Measurements from ENCODE around the gene SPTBN1. TPM values are rescaled to one million over a fixed set of nuclear protein-coding genes. Genes with fewer than 3 reads are reported as not detected.
A peak's percentile ranks its signal among the peaks of the same experiment; 100 is the strongest.

SPTBN1 gene
- total RNA-seq, 2 experiments from 2014 or later: 103 to 107 TPM

GRCh38 chr2:54639609-54640008 lies 183.5 kb downstream of the SPTBN1 start:
- no peak for DNase-seq
- CTCF ChIA-PET: interaction anchor here (0.6 to 2.0 kb wide), 2 partner anchors 41 to 65 kb away, joined by 3 to 5 read pairs; no protein-coding TSS in a partner anchor
- H3K4me1 Mint-ChIP-seq (ENCODE audit: low read depth): peaks cover 27% of the 10 kb centered on the region
- H3K4me3 Mint-ChIP-seq: no peak overlapping the region
- H3K27me3 Mint-ChIP-seq (ENCODE audit: low read depth): no peaks in the 10 kb centered on the region
- H3K36me3 Mint-ChIP-seq (ENCODE audit: low read depth): peaks cover 40% of the 10 kb centered on the region
- intact Hi-C loops (cut with micrococcal nuclease): no loop called here
- H3K27ac Mint-ChIP-seq: peak overlapping the region; percentile 50
- no peaks in the 10 kb centered on the region for H3K9me3 Mint-ChIP-seq

DNA sequence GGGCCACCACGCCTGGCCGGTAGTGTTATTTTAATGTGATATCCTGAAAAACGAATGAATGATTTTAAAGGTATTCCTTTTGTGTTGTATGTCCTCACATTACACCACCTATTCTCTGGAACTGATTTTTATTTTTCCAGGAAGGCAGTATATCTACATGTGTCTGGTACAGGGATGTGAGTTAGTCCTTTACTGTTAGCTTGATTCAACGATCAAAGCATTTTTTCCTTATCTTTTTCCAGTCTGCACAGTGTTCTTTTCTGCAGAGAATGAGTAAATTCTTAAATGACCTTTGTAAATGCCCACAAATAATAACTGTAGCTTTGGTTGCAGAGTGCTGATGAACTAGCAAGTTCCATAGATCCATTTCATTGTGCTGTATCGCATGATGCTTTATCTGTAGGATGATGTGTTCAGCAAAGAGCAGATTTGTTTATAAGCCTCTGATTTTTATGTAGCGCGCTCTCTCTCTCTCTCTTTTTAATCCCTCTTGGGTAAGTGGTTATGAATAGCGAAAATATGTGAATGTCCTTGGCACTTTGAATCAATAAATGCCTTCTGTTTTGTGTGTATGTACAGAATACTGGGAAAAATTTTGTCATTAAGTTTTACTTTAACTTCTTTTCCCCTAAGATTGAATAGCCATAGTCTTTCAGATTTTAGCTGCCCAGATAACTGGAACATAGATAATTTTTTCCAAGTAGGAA lies 184.9 kb downstream of the SPTBN1 start:
- H3K9me3 Mint-ChIP-seq: no peaks in the 10 kb centered on the region
- intact Hi-C loops (cut with micrococcal nuclease): no loop called here
- DNase-seq: no peak
- peaks cover 38% of the 10 kb centered on the region for H3K36me3 Mint-ChIP-seq (ENCODE audit: low read depth)
- H3K4me1 Mint-ChIP-seq (ENCODE audit: low read depth): peaks cover 17% of the 10 kb centered on the region
- CTCF ChIA-PET: interaction anchor here (0.8 to 1.2 kb wide), 3 partner anchors 24 to 118 kb away, joined by 3 read pairs; no protein-coding TSS in a partner anchor
- H3K27me3 Mint-ChIP-seq (ENCODE audit: low read depth): no peaks in the 10 kb centered on the region
- no peak overlapping the region for H3K4me3 Mint-ChIP-seq
- H3K27ac Mint-ChIP-seq: no peak overlapping the region

DNA sequence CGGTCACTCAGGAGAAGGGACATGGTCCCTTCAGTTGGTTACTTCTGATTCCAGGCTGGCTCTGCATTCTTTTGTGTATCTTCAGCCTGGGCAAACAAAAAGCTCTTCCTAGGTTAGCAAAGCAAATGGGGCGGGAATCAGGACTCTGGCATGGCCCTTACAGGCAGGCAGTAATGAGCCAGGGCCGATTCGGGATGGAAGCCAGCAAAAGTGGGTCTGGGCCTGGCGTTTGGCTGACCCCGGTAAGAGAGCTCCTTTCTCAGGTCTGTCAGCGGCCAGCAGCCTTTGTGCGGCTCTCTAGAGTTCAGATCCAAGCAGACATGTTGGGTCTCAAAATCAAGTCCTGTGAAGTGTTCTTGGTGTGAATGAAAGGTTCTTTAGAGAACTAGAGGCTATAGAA lies 185.9 kb downstream of the SPTBN1 start:
- intact Hi-C loops (cut with micrococcal nuclease): no loop called here
- no peaks in the 10 kb centered on the region for H3K9me3 Mint-ChIP-seq

DNA sequence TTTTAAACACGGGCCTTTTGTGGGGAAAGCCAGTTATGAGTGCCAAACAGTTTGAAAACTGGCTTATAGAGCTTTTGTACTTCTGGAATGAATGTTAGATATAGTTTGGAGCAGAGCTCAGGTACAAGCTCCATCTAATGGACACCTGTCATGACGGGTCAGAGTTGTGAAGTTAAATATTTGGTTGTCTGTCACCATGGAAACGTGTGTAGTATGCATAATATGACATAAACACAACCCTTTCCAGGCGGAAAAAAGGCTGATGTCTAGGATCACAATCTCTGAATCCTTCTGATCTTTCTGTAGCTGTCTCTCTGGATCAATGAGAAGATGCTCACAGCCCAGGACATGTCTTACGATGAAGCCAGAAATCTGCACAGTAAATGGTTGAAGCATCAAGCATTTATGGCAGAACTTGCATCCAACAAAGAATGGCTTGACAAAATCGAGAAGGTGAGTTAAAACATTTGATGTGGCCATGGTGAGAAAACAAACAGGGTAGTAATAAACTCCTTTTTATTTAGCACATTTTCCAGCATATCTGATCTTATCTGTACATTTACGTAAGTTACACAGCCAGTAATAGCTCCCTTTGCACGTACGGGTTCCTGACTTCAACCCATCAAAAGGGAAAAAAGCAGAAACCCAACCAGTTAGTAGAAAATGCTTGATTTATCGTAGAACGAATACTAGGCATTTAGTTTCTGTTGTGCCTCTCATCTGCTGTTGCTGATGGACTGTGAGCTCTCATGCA lies 186.7 kb downstream of the SPTBN1 start:
- Mint-ChIP-seq H3K4me1 (ENCODE audit: low read depth) (peaks cover 17% of the 10 kb centered on the region), H3K4me3 (no peak overlapping the region), H3K9me3 (no peaks in the 10 kb centered on the region), H3K27me3 (ENCODE audit: low read depth) (no peaks in the 10 kb centered on the region), H3K27ac (no peak overlapping the region), H3K36me3 (ENCODE audit: low read depth) (peaks cover 40% of the 10 kb centered on the region)
- CTCF ChIA-PET: interaction anchor here (0.6 to 0.9 kb wide), 4 partner anchors 34 to 120 kb away, joined by 3 read pairs; no protein-coding TSS in a partner anchor
- no peak for DNase-seq
- intact Hi-C loops (cut with micrococcal nuclease): no loop called here

More for the DNA sequence above, 185.9 kb downstream of the SPTBN1 start:
- Mint-ChIP-seq H3K4me3 (no peak overlapping the region), H3K4me1 (ENCODE audit: low read depth) (peaks cover 17% of the 10 kb centered on the region), H3K27me3 (ENCODE audit: low read depth) (no peaks in the 10 kb centered on the region), H3K36me3 (ENCODE audit: low read depth) (peaks cover 41% of the 10 kb centered on the region), H3K27ac (peak overlapping the region; percentile 41)
- CTCF ChIA-PET: interaction anchor here (0.6 to 0.9 kb wide), 3 partner anchors 33 to 120 kb away, joined by 3 read pairs; no protein-coding TSS in a partner anchor
- no peak for DNase-seq

- no peak overlapping the region for H3K4me3 Mint-ChIP-seq
- H3K4me1 Mint-ChIP-seq (ENCODE audit: low read depth): peaks cover 17% of the 10 kb centered on the region
- no peaks in the 10 kb centered on the region for H3K27me3 Mint-ChIP-seq (ENCODE audit: low read depth)
- H3K36me3 Mint-ChIP-seq (ENCODE audit: low read depth): peaks cover 49% of the 10 kb centered on the region
- intact Hi-C loops (cut with micrococcal nuclease): no loop called here
- DNase-seq: no peak
- CTCF ChIA-PET: no interaction called here
- H3K9me3 Mint-ChIP-seq: no peaks in the 10 kb centered on the region
- H3K27ac Mint-ChIP-seq: no peak overlapping the region
Measured at GRCh38 chr2:54644236-54644635, 188.1 kb downstream of the SPTBN1 start.

DNA sequence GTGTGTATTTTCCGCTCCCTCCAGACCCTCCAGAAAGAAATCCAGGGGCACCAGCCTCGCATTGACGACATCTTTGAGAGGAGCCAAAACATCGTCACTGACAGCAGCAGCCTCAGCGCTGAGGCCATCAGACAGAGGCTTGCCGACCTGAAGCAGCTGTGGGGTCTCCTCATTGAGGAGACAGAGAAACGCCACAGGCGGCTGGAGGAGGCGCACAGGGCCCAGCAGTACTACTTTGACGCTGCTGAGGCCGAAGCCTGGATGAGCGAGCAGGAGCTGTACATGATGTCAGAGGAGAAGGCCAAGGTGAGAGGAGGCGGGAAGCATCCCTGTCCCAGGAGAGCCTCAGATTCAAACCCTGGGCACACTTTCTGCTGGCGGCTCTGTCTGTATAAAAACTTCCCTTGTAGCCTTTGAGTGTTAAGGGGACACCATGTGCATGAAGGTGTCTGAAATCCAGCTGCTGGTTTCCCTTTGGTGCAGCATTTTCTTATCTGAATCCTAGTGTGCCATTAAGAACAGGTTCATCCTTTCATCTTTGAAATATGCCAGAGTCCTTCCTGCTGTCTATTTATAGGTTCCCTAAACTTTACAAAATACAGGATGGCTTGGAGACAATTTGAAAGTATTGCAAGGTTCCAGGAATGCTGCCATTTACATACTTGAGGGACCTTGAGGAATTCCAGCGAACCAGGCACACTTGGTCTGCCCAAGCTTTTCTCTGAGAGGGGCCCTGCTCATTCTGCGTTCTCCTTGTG lies 190.2 kb downstream of the SPTBN1 start:
- Mint-ChIP-seq H3K27ac (no peak overlapping the region), H3K4me3 (no peak overlapping the region), H3K9me3 (no peaks in the 10 kb centered on the region), H3K4me1 (ENCODE audit: low read depth) (peaks cover 4% of the 10 kb centered on the region), H3K36me3 (ENCODE audit: low read depth) (peaks cover 57% of the 10 kb centered on the region), H3K27me3 (ENCODE audit: low read depth) (no peaks in the 10 kb centered on the region)
- intact Hi-C loops (cut with micrococcal nuclease): no loop called here
- DNase-seq: no peak
- CTCF ChIA-PET: interaction anchor here (1.5 kb wide), 1 partner anchor 19 kb away, joined by 5 read pairs; no protein-coding TSS in a partner anchor

- Mint-ChIP-seq H3K27me3 (ENCODE audit: low read depth) (no peaks in the 10 kb centered on the region), H3K36me3 (ENCODE audit: low read depth) (peaks cover 56% of the 10 kb centered on the region), H3K4me1 (ENCODE audit: low read depth) (peaks cover 11% of the 10 kb centered on the region), H3K9me3 (no peaks in the 10 kb centered on the region), H3K4me3 (no peak overlapping the region), H3K27ac (peak overlapping the region; percentile 50)
- CTCF ChIA-PET: no interaction called here
- intact Hi-C loops (cut with micrococcal nuclease): no loop called here
- no peak for DNase-seq
Measured at GRCh38 chr2:54648256-54648655, 192.1 kb downstream of the SPTBN1 start.

GRCh38 chr2:54649191-54649590 lies 193.1 kb downstream of the SPTBN1 start:
- no peak for DNase-seq
- peaks cover 50% of the 10 kb centered on the region for H3K36me3 Mint-ChIP-seq (ENCODE audit: low read depth)
- intact Hi-C loops (cut with micrococcal nuclease): no loop called here
- no peaks in the 10 kb centered on the region for H3K9me3 Mint-ChIP-seq
- H3K4me1 Mint-ChIP-seq (ENCODE audit: low read depth): peaks cover 11% of the 10 kb centered on the region
- no peaks in the 10 kb centered on the region for H3K27me3 Mint-ChIP-seq (ENCODE audit: low read depth)
- no peak overlapping the region for H3K4me3 Mint-ChIP-seq
- CTCF ChIA-PET: interaction anchor here (0.6 to 1.2 kb wide), 2 partner anchors 16 to 541 kb away, joined by 3 to 8 read pairs; no protein-coding TSS in a partner anchor
- no peak overlapping the region for H3K27ac Mint-ChIP-seq

DNA sequence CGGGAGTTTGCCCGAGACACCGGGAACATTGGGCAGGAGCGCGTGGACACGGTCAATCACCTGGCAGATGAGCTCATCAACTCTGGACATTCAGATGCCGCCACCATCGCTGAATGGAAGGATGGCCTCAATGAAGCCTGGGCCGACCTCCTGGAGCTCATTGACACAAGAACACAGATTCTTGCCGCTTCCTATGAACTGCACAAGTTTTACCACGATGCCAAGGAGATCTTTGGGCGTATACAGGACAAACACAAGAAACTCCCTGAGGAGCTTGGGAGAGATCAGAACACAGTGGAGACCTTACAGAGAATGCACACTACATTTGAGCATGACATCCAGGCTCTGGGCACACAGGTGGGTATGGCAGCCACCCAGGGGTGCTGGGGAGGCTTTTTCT lies 193.5 kb downstream of the SPTBN1 start:
- no peak overlapping the region for H3K27ac Mint-ChIP-seq
- H3K4me3 Mint-ChIP-seq: no peak overlapping the region
- H3K36me3 Mint-ChIP-seq (ENCODE audit: low read depth): peaks cover 46% of the 10 kb centered on the region
- intact Hi-C loops (cut with micrococcal nuclease): no loop called here
- H3K27me3 Mint-ChIP-seq (ENCODE audit: low read depth): no peaks in the 10 kb centered on the region
- no peak for DNase-seq
- CTCF ChIA-PET: interaction anchor here (0.6 to 1.2 kb wide), 2 partner anchors 16 to 541 kb away, joined by 3 to 8 read pairs; no protein-coding TSS in a partner anchor
- peaks cover 11% of the 10 kb centered on the region for H3K4me1 Mint-ChIP-seq (ENCODE audit: low read depth)
- H3K9me3 Mint-ChIP-seq: no peaks in the 10 kb centered on the region

DNA sequence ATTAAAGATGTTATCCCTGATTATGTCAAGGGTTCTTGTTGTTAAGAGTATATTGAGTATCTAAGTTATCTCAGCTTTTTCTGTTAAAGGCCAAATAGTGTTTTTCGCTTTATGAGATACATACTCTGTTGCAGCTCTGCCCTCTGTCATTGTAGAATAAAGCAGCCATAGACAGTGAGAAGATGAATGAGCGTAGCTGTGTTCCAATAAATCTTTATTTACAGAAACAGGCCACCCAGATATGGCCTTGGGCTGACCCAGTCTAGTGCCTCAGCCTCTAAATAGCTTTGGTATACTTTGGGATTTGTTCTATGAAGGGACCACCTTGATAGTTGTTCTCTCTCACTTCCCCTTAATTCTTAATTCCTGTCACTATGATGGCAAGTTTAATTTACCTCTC lies 194.5 kb downstream of the SPTBN1 start:
- Mint-ChIP-seq H3K4me3 (no peak overlapping the region), H3K27me3 (ENCODE audit: low read depth) (no peaks in the 10 kb centered on the region), H3K4me1 (ENCODE audit: low read depth) (peaks cover 11% of the 10 kb centered on the region), H3K27ac (no peak overlapping the region), H3K9me3 (no peaks in the 10 kb centered on the region), H3K36me3 (ENCODE audit: low read depth) (peaks cover 41% of the 10 kb centered on the region)
- no peak for DNase-seq
- intact Hi-C loops (cut with micrococcal nuclease): no loop called here
- CTCF ChIA-PET: no interaction called here

- Mint-ChIP-seq H3K4me1 (ENCODE audit: low read depth) (peaks cover 11% of the 10 kb centered on the region), H3K9me3 (no peaks in the 10 kb centered on the region), H3K4me3 (no peak overlapping the region), H3K36me3 (ENCODE audit: low read depth) (peaks cover 46% of the 10 kb centered on the region), H3K27ac (peak overlapping the region; percentile 30), H3K27me3 (ENCODE audit: low read depth) (no peaks in the 10 kb centered on the region)
- intact Hi-C loops (cut with micrococcal nuclease): no loop called here
- CTCF ChIA-PET: interaction anchor here (1.5 kb wide), 1 partner anchor 128 kb away, joined by 4 read pairs; no protein-coding TSS in a partner anchor
- no peak for DNase-seq
Measured at GRCh38 chr2:54651291-54651690, 195.2 kb downstream of the SPTBN1 start.

DNA sequence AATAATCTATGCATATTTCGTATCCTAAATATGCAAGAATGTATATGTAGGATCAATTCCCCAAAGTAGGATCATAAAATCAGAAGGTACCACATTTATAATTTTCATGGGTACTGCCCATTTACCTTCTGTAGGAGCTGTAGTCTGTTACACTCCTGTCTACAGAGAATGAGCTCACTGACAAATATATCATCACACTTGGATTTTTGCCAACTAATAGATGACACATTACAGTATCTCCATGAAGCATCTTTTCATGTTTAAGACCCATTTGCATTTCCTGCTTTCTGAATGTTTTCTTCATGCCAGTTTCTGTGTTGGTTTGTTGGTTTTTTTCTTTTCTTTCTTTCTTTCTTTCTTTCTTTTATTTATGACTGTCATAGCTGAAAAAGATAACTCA lies 196.4 kb downstream of the SPTBN1 start:
- Mint-ChIP-seq H3K4me3 (no peak overlapping the region), H3K9me3 (no peaks in the 10 kb centered on the region), H3K27me3 (ENCODE audit: low read depth) (no peaks in the 10 kb centered on the region), H3K27ac (no peak overlapping the region), H3K4me1 (ENCODE audit: low read depth) (peaks cover 11% of the 10 kb centered on the region), H3K36me3 (ENCODE audit: low read depth) (peaks cover 42% of the 10 kb centered on the region)
- CTCF ChIA-PET: interaction anchor here (1.2 to 1.5 kb wide), 3 partner anchors 13 to 129 kb away, joined by 3 to 6 read pairs (median 4); no protein-coding TSS in a partner anchor
- no peak for DNase-seq
- intact Hi-C loops (cut with micrococcal nuclease): loop anchor here (2.0 kb wide), 1 partner anchor 78 kb away; no protein-coding TSS in a partner anchor
